ENCODE data around the gene PUS1. TPM values are rescaled to one million over a fixed set of nuclear protein-coding genes. Genes with fewer than 3 reads are reported as not detected.

The PUS1 gene
- total and polyA plus RNA-seq, 9 of the 15 experiments (the other 6 are each of a cell fraction or from before 2014, with no cell fraction given): 1.9 to 90.8 (median 30.0) TPM

GRCh38 chr12:131896080-131896810 is 32.8 kb upstream of the PUS1 start (continued):
- TF ChIP-seq ZNF280A (IDR thresholded peaks at IDR 0.05; ENCODE audit: low read depth, partially characterized antibody): no peak
- TF ChIP-seq, protein P1, sequence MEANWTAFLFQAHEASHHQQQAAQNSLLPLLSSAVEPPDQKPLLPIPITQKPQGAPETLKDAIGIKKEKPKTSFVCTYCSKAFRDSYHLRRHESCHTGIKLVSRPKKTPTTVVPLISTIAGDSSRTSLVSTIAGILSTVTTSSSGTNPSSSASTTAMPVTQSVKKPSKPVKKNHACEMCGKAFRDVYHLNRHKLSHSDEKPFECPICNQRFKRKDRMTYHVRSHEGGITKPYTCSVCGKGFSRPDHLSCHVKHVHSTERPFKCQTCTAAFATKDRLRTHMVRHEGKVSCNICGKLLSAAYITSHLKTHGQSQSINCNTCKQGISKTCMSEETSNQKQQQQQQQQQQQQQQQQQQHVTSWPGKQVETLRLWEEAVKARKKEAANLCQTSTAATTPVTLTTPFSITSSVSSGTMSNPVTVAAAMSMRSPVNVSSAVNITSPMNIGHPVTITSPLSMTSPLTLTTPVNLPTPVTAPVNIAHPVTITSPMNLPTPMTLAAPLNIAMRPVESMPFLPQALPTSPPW (CRISPR knock-in tag; IDR thresholded peaks at IDR 0.05): peak; percentile 69
- TF ChIP-seq KHSRP (IDR thresholded peaks at IDR 0.05): no peak
- TF ChIP-seq EP300 (IDR thresholded peaks at IDR 0.05; ENCODE audit: low read length): no peak
- no peak for TF ChIP-seq ZFP30 (CRISPR knock-in tag; IDR thresholded peaks at IDR 0.05; ENCODE audit: borderline replicate concordance)
- no peak; the same call in 1 of the 2 replicates for TF ChIP-seq ESRRA (IDR thresholded peaks at IDR 0.05; ENCODE audit: borderline replicate concordance, low read depth)
- TF ChIP-seq MXI1 (IDR thresholded peaks at IDR 0.05; ENCODE audit: low read depth, low read length): no peak
- TF ChIP-seq ZFX (CRISPR knock-in tag; IDR thresholded peaks at IDR 0.05): peak; percentile 96
- TF ChIP-seq GTF2F1 (IDR thresholded peaks at IDR 0.05; ENCODE audit: low read depth, low read length): no peak
- no peak for TF ChIP-seq ASH1L (IDR thresholded peaks at IDR 0.05; ENCODE audit: borderline replicate concordance, low read depth, partially characterized antibody)
- no peak for TF ChIP-seq ZNF212 (CRISPR knock-in tag; IDR thresholded peaks at IDR 0.05)
- TF ChIP-seq, protein P2, sequence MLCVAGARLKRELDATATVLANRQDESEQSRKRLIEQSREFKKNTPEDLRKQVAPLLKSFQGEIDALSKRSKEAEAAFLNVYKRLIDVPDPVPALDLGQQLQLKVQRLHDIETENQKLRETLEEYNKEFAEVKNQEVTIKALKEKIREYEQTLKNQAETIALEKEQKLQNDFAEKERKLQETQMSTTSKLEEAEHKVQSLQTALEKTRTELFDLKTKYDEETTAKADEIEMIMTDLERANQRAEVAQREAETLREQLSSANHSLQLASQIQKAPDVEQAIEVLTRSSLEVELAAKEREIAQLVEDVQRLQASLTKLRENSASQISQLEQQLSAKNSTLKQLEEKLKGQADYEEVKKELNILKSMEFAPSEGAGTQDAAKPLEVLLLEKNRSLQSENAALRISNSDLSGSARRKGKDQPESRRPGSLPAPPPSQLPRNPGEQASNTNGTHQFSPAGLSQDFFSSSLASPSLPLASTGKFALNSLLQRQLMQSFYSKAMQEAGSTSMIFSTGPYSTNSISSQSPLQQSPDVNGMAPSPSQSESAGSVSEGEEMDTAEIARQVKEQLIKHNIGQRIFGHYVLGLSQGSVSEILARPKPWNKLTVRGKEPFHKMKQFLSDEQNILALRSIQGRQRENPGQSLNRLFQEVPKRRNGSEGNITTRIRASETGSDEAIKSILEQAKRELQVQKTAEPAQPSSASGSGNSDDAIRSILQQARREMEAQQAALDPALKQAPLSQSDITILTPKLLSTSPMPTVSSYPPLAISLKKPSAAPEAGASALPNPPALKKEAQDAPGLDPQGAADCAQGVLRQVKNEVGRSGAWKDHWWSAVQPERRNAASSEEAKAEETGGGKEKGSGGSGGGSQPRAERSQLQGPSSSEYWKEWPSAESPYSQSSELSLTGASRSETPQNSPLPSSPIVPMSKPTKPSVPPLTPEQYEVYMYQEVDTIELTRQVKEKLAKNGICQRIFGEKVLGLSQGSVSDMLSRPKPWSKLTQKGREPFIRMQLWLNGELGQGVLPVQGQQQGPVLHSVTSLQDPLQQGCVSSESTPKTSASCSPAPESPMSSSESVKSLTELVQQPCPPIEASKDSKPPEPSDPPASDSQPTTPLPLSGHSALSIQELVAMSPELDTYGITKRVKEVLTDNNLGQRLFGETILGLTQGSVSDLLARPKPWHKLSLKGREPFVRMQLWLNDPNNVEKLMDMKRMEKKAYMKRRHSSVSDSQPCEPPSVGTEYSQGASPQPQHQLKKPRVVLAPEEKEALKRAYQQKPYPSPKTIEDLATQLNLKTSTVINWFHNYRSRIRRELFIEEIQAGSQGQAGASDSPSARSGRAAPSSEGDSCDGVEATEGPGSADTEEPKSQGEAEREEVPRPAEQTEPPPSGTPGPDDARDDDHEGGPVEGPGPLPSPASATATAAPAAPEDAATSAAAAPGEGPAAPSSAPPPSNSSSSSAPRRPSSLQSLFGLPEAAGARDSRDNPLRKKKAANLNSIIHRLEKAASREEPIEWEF (CRISPR knock-in tag; IDR thresholded peaks at IDR 0.05): no peak
- TF ChIP-seq ZNF586 (CRISPR knock-in tag; conservative IDR thresholded peaks at IDR 0.05): no peak
- no peak for TF ChIP-seq HDAC3 (IDR thresholded peaks at IDR 0.05; ENCODE audit: borderline replicate concordance, partially characterized antibody)
- TF ChIP-seq TBL1XR1 (IDR thresholded peaks at IDR 0.05; ENCODE audit: low read length in 2 of 2): peak in 1 of 2 experiments; percentile 55; a peak in 1 of 4 replicates
- TF ChIP-seq ELK3 (CRISPR knock-in tag; IDR thresholded peaks at IDR 0.05): no peak
- TF ChIP-seq HDAC1 (IDR thresholded peaks at IDR 0.05): peak in 1 of 2 experiments; percentile 79; a peak in 2 of 4 replicates
- peak; percentile 47; the same call in 1 of the 2 replicates for TF ChIP-seq MYNN (IDR thresholded peaks at IDR 0.05)
- no peak for TF ChIP-seq MYNN (CRISPR knock-in tag; IDR thresholded peaks at IDR 0.05)
